Calu3 (cell line): ENCODE results near the gene KLHDC4. TPM values are rescaled to one million over a fixed set of nuclear protein-coding genes. Genes with fewer than 3 reads are reported as not detected.
"Not testable (repeated sequence)": the region's sequence is repeated elsewhere in the genome, so short reads cannot be mapped to it uniquely, and the experiment has no call there.

ENCODE experiments used
- BruUV-seq: library from RNA; stranded (reverse); fragments of 400-500 nt; replicated peaks from 2 replicates; lab custom pipeline; 2021; lab: Mats Ljungman, UMichigan
- CTCF ChIA-PET: fragments of 300-600 bp; sonication (Branson Sonifier 250); formaldehyde crosslinking; loops from one replicate; lab custom pipeline; 2022; ENCODE audit warnings: antibody characterized with exemption; lab: Charles Lee
- DNase-seq: peaks from one replicate; pipeline ENCODE4 v3.0.0; 2022
- H3K27ac Mint-ChIP-seq: one replicate; pipeline ENCODE4 v1.8.0; 2022; ENCODE audit warnings: mixed read lengths; ENCODE audit not compliant: unreplicated experiment
- H3K27me3 Mint-ChIP-seq: one replicate; pipeline ENCODE4 v1.8.0; 2022; ENCODE audit warnings: mixed read lengths; ENCODE audit not compliant: unreplicated experiment
- H3K36me3 Mint-ChIP-seq: one replicate; pipeline ENCODE4 v1.8.0; 2022; ENCODE audit warnings: mild to moderate bottlenecking, moderate library complexity, mixed read lengths; ENCODE audit not compliant: insufficient read depth, unreplicated experiment
- H3K4me1 Mint-ChIP-seq: one replicate; pipeline ENCODE4 v1.8.0; 2022; ENCODE audit warnings: mild to moderate bottlenecking, low read depth, mixed read lengths; ENCODE audit not compliant: unreplicated experiment
- H3K4me3 Mint-ChIP-seq: one replicate; pipeline ENCODE4 v1.8.0; 2022; ENCODE audit warnings: mild to moderate bottlenecking, low read depth, moderate library complexity, mixed read lengths; ENCODE audit not compliant: unreplicated experiment
- H3K9me3 Mint-ChIP-seq: one replicate; pipeline ENCODE4 v1.8.0; 2022; ENCODE audit warnings: low read depth, mixed read lengths; ENCODE audit not compliant: unreplicated experiment
- intact Hi-C: fragments of 100-400 bp; cut with micrococcal nuclease; formaldehyde crosslinking; loops from one replicate; pipeline ENCODE4 v1.10.0; 2022; ENCODE audit not compliant: unreplicated experiment
- total RNA-seq: library from RNA; stranded (reverse); gene quantifications from 2 replicates; pipeline ENCODE4 v1.2.3, GENCODE V29; 2022
- TF ChIP-seq, protein P1 (sequence below): fragments of 200-600 bp; IDR thresholded peaks from one replicate; pipeline ENCODE4 v1.8.0; 2022; ENCODE audit warnings: antibody characterized with exemption; ENCODE audit not compliant: unreplicated experiment

The KLHDC4 gene
- total RNA-seq, 1 experiment from 2014 or later = 106 TPM

GRCh38 chr16:87778476-87778829 is 12.7 kb upstream of the KLHDC4 start:
- CTCF ChIA-PET = interaction anchor here (0.5 to 4.3 kb wide), 22 partner anchors 10 to 173 kb away, joined by 3 to 185 read pairs (median 4); partner anchors contain the start of genes BANP, KLHDC4 and SLC7A5

GRCh38 chr16:87773836-87774235 is 8.1 kb upstream of the KLHDC4 start:
- H3K4me3 Mint-ChIP-seq, H3K9me3 Mint-ChIP-seq, CTCF ChIA-PET, BruUV-seq, H3K27me3 Mint-ChIP-seq, DNase-seq, H3K27ac Mint-ChIP-seq, intact Hi-C loops: not testable (repeated sequence)
- Mint-ChIP-seq H3K4me1 (peaks cover 14% of the 10 kb centered on the region), H3K36me3 (peaks cover 14% of the 10 kb centered on the region)

More at GRCh38 chr16:87778476-87778829, 12.7 kb upstream of the KLHDC4 start:
- no peak for DNase-seq
- intact Hi-C loops = loop anchor here (2.0 to 5.0 kb wide), 3 partner anchors 28 to 130 kb away; no protein-coding TSS in a partner anchor
- peaks cover 31% of the 10 kb centered on the region for H3K4me1 Mint-ChIP-seq
- no peaks in the 10 kb centered on the region for H3K9me3 Mint-ChIP-seq
- TSS peak; percentile 83 for BruUV-seq
- H3K4me3 Mint-ChIP-seq = peak overlapping the region; percentile 45
- TF ChIP-seq, protein P1, sequence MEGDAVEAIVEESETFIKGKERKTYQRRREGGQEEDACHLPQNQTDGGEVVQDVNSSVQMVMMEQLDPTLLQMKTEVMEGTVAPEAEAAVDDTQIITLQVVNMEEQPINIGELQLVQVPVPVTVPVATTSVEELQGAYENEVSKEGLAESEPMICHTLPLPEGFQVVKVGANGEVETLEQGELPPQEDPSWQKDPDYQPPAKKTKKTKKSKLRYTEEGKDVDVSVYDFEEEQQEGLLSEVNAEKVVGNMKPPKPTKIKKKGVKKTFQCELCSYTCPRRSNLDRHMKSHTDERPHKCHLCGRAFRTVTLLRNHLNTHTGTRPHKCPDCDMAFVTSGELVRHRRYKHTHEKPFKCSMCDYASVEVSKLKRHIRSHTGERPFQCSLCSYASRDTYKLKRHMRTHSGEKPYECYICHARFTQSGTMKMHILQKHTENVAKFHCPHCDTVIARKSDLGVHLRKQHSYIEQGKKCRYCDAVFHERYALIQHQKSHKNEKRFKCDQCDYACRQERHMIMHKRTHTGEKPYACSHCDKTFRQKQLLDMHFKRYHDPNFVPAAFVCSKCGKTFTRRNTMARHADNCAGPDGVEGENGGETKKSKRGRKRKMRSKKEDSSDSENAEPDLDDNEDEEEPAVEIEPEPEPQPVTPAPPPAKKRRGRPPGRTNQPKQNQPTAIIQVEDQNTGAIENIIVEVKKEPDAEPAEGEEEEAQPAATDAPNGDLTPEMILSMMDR = no peak
- peak overlapping the region; percentile 92 for H3K27ac Mint-ChIP-seq
- H3K36me3 Mint-ChIP-seq = peaks cover 37% of the 10 kb centered on the region
- H3K27me3 Mint-ChIP-seq = no peaks in the 10 kb centered on the region

- CTCF ChIA-PET, DNase-seq, H3K9me3 Mint-ChIP-seq, H3K27me3 Mint-ChIP-seq, H3K27ac Mint-ChIP-seq, intact Hi-C loops, H3K4me3 Mint-ChIP-seq, BruUV-seq: not testable (repeated sequence)
- peaks cover 44% of the 10 kb centered on the region for H3K36me3 Mint-ChIP-seq
- H3K4me1 Mint-ChIP-seq = peaks cover 25% of the 10 kb centered on the region
These were observed 1.7 kb upstream of the KLHDC4 start for GRCh38 chr16:87767456-87767855.

DNA sequence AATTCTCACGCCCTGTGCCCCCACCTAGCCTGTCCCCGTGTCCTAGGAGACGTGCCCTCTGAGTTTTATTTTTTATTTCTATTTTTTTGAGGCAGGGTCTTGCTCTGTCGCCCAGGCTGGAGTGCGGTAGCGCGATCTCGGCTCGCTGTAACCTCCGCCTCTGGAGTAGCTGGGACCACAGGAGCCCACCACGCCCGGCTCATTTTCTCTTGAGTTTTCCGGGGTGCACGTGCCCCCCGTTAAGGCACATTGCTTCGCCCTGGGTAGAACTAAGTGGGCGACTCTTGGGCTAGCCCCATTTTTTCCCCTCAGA is 655 bp upstream of the KLHDC4 start:
- Mint-ChIP-seq H3K9me3 (no peaks in the 10 kb centered on the region), H3K27ac (peak overlapping the region; percentile 91), H3K27me3 (no peaks in the 10 kb centered on the region), H3K4me3 (peak overlapping the region; percentile 95), H3K36me3 (peaks cover 49% of the 10 kb centered on the region), H3K4me1 (peaks cover 25% of the 10 kb centered on the region)
- TF ChIP-seq, protein P1 = no peak
- CTCF ChIA-PET = interaction anchor here (1.2 kb wide), 1 partner anchor 13 kb away, joined by 9 read pairs; no protein-coding TSS in a partner anchor
- DNase-seq = no peak
- intact Hi-C loops = no loop called here
- no TSS peak for BruUV-seq

DNA sequence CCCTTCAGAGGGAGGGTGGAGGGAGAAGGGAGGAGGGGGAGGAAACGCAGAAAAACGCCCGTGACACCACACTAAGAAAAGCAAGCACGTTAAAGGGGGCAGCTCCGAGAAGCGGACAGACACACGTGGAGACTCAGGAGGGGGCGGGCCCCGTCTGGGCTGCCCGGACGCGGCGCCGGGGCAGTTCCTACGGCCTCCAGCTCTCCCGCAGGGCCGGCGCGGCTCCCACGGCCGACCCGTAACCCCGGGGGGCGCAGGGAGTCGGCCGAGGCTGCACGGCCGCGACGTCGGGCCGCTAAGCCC is 362 bp downstream of the KLHDC4 start:
- TF ChIP-seq, protein P1 = no peak
- Mint-ChIP-seq H3K36me3 (peaks cover 57% of the 10 kb centered on the region), H3K9me3 (no peaks in the 10 kb centered on the region), H3K27me3 (no peaks in the 10 kb centered on the region), H3K4me1 (peaks cover 25% of the 10 kb centered on the region), H3K4me3 (peak overlapping the region; percentile 95), H3K27ac (peak overlapping the region; percentile 91)
- CTCF ChIA-PET = interaction anchor here (0.5 to 1.2 kb wide), 4 partner anchors 14 to 723 kb away, joined by 3 to 9 read pairs (median 6); no protein-coding TSS in a partner anchor
- BruUV-seq = TSS peak; percentile 49
- peak; percentile 9 for DNase-seq
- intact Hi-C loops = no loop called here
